Vagina (tissue), 2 donors: ENCODE results near the gene TBC1D14. TPM values are rescaled to one million over a fixed set of nuclear protein-coding genes. Genes with fewer than 3 reads are reported as not detected.

Experiments
- DNase-seq, 2 donors: peaks; one replicate each; pipeline ENCODE4 v3.0.0-alpha.2; 2017; ENCODE audit errors: extremely low spot score in 2 of 2
- H3K27ac ChIP-seq: fragments of 200-600 bp; sonication (generic); one replicate; pipeline ENCODE4 v1.5.1; 2019
- H3K27me3 ChIP-seq: fragments of 200-600 bp; sonication (generic); one replicate; pipeline ENCODE4 v1.5.1; 2019
- H3K36me3 ChIP-seq, 2 donors: fragments of 200-600 bp; sonication (generic); one replicate each; pipeline ENCODE4 v1.5.1; 2017 to 2019
- H3K4me1 ChIP-seq: fragments of 200-600 bp; sonication (generic); one replicate; pipeline ENCODE4 v1.5.1; 2019
- H3K4me3 ChIP-seq, 2 donors: fragments of 200-600 bp; sonication (generic); 1 replicate in 1 of 2; 2 replicates in 1 of 2; pipeline ENCODE4 v1.5.1; 2016 to 2019
- H3K9me3 ChIP-seq: fragments of 200-600 bp; sonication (generic); one replicate; pipeline ENCODE4 v1.5.1; 2019
- POLR2A ChIP-seq, 2 donors: fragments of 450-650 bp; IDR thresholded peaks; one replicate each; pipeline ENCODE4 v1.6.1; 2017; ENCODE audit warnings: antibody characterized with exemption in 2 of 2, mild to moderate bottlenecking in 2 of 2, moderate library complexity in 2 of 2
- POLR2AphosphoS5 ChIP-seq, 2 donors: sonication (generic); formaldehyde crosslinking; IDR thresholded peaks; one replicate each; pipeline ENCODE4 v1.9.0; 2017; ENCODE audit warnings: antibody characterized with exemption in 2 of 2, mild to moderate bottlenecking in 2 of 2, low read depth in 1 of 2; ENCODE audit not compliant: insufficient read depth in 1 of 2
- intact Hi-C: fragments of 100-400 bp; cut with DNase I; formaldehyde crosslinking; loops from one replicate; pipeline ENCODE4 v1.15.1; 2023
- total RNA-seq: library from RNA; depleted of rRNA; stranded (reverse); fragments of >200 nt; gene quantifications from one replicate; pipeline ENCODE4 v1.2.3, GENCODE V29; 2016
- TF ChIP-seq, protein P1 (sequence below), 3 experiments: fragments of 450-650 bp in 2 of 3; fragments of 200-600 bp in 1 of 3; sonication (generic) in 1 of 3; IDR thresholded peaks; one replicate each; pipeline ENCODE4 v1.5.1; 2017 to 2019; ENCODE audit warnings: antibody characterized with exemption in 3 of 3, mild to moderate bottlenecking in 2 of 3, moderate library complexity in 2 of 3

The TBC1D14 gene
- total RNA-seq, 1 donor from 2014 or later = 35.4 TPM

DNA sequence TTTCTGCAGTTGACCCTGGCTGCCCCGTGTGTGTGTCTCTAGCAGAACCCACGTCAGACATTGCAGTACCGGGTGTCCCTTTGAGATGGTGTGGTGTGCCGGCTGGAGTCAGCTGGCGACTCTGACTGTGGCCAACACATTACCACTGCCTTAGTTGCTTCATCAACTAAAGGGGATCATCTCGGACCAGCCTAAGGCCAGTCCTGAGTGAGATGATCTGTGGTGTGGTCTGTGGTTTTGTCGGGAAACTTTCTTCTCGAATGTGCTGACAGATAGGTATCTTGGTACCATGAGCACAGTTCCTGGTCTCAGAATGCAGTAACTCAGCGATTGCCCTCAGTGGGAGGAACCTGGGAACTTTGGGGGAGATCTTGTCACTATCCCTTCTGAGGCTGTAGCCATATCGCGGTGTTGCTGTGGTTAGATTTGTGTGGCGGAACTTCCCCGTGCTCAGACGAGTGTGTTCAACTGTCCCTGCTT lies 15.8 kb downstream of the TBC1D14 start:
- Histone ChIP-seq H3K9me3 (no peaks in the 10 kb centered on the region), H3K36me3 (peaks cover 0 to 7% of the 10 kb centered on the region in 2 donors), H3K4me1 (peaks cover 33% of the 10 kb centered on the region), H3K27ac (no peak overlapping the region), H3K4me3 (no peak overlapping the region), H3K27me3 (no peaks in the 10 kb centered on the region)
- no peak for DNase-seq
- TF ChIP-seq POLR2A (IDR thresholded peaks at IDR 0.05) (no peak), POLR2AphosphoS5 (IDR thresholded peaks at IDR 0.05; ENCODE audit: insufficient read depth in 1 of 2, low read depth in 1 of 2) (no peak)
- TF ChIP-seq, protein P1, sequence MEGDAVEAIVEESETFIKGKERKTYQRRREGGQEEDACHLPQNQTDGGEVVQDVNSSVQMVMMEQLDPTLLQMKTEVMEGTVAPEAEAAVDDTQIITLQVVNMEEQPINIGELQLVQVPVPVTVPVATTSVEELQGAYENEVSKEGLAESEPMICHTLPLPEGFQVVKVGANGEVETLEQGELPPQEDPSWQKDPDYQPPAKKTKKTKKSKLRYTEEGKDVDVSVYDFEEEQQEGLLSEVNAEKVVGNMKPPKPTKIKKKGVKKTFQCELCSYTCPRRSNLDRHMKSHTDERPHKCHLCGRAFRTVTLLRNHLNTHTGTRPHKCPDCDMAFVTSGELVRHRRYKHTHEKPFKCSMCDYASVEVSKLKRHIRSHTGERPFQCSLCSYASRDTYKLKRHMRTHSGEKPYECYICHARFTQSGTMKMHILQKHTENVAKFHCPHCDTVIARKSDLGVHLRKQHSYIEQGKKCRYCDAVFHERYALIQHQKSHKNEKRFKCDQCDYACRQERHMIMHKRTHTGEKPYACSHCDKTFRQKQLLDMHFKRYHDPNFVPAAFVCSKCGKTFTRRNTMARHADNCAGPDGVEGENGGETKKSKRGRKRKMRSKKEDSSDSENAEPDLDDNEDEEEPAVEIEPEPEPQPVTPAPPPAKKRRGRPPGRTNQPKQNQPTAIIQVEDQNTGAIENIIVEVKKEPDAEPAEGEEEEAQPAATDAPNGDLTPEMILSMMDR (IDR thresholded peaks at IDR 0.05) = no peak
- intact Hi-C loops = no loop called here

DNA sequence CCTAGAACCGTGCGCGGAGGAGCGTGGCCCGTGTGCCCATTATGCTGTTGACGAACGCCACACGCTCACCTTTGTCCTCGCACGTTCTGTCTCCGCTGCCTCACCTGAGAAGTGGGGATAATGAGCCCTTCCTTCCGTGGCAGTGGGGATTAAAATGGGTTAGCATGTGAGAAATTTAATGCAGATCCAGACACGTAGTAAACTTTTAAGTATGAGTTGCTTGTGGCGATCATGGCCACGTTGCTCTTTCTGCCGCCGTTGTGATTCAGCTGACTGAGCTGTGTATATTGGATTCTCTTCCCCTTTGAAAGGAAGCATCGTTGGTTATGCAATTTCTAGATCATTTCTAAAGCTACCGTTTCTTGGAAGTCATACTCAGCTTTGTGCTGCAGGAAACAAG lies 16.5 kb downstream of the TBC1D14 start:
- Histone ChIP-seq H3K27me3 (no peaks in the 10 kb centered on the region), H3K36me3 (peaks cover 0 to 7% of the 10 kb centered on the region in 2 donors), H3K4me3 (no peak overlapping the region), H3K4me1 (peaks cover 33% of the 10 kb centered on the region), H3K27ac (no peak overlapping the region), H3K9me3 (no peaks in the 10 kb centered on the region)
- TF ChIP-seq POLR2A (IDR thresholded peaks at IDR 0.05) (no peak), POLR2AphosphoS5 (IDR thresholded peaks at IDR 0.05; ENCODE audit: insufficient read depth in 1 of 2, low read depth in 1 of 2) (no peak)
- TF ChIP-seq, protein P1 (IDR thresholded peaks at IDR 0.05) = no peak
- no peak for DNase-seq
- intact Hi-C loops = no loop called here

DNA sequence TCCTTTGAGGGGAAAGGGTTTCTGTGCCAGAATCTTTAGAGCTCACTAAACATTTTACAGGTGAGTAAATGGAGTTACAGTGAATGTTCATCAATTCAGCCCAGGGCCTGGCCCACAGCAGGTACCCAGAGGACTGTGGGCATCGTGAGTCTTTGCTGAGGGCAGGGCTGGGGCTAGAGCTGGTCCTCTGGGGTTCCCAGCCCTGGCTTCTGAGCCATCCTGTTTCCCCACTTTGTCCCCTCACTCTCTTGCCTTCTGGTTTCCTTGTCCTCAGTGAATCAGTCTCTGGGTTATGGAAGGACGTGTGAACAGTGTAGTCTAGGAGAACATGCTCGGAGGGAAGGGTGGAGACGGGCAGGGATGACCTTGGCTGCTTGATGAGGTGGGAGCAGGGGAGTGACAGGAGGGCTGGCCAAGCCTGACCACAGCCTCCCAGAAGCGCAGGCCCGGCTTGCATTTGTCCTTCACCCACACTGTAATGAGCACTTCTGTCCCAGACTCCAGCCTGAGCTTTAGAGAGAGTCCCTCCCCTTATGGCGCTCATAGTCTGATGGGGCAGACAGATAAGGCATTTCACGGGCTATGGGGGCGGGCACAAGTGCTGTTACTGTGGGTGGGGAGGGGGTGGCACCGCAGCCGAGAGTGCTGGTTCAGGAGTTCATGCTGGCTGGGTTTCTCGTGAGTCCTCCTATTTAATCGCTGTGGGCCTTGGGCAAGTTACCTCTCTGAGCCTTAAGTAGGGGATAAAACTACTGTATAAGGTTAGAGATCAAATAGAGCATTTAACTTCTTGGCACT lies 17.3 kb downstream of the TBC1D14 start:
- no peak for DNase-seq
- no peaks in the 10 kb centered on the region for H3K27me3 ChIP-seq
- no peaks in the 10 kb centered on the region for H3K9me3 ChIP-seq
- H3K27ac ChIP-seq = no peak overlapping the region
- peaks cover 33% of the 10 kb centered on the region for H3K4me1 ChIP-seq
- H3K36me3 ChIP-seq = peaks cover 0 to 7% of the 10 kb centered on the region in 2 donors
- intact Hi-C loops = no loop called here
- no peak overlapping the region for H3K4me3 ChIP-seq
- peak in 1 of 2 donors; percentile 31 for TF ChIP-seq POLR2AphosphoS5 (IDR thresholded peaks at IDR 0.05; ENCODE audit: insufficient read depth in 1 of 2, low read depth in 1 of 2)
- peak in 1 of 2 donors; percentile 11 for TF ChIP-seq POLR2A (IDR thresholded peaks at IDR 0.05)
- TF ChIP-seq, protein P1 (IDR thresholded peaks at IDR 0.05) = no peak

DNA sequence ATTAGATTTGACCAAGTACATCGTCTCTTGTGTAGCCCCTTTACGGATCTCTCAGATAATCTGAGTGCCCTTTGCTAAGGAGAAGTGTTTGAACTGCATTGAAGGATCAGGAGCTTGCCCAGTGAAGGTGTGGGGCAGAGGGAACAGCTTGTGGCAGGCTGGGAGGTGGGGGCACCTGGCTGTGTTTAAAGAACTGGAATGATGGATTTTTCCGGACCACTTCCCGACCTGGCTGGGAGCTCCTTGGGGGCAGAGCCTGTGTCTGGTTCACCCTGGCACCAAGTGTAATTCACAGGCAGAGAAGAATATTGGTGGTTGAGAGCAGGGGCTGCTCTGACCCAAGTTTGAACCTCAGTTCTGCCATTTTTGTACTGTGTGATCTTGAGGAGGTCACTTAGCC lies 18.5 kb downstream of the TBC1D14 start:
- peaks cover 0 to 7% of the 10 kb centered on the region in 2 donors for H3K36me3 ChIP-seq
- TF ChIP-seq POLR2AphosphoS5 (IDR thresholded peaks at IDR 0.05; ENCODE audit: insufficient read depth in 1 of 2, low read depth in 1 of 2) (no peak), POLR2A (IDR thresholded peaks at IDR 0.05) (no peak)
- TF ChIP-seq, protein P1 (IDR thresholded peaks at IDR 0.05) = no peak
- intact Hi-C loops = no loop called here
- no peak overlapping the region for H3K4me3 ChIP-seq
- no peak for DNase-seq
- H3K27me3 ChIP-seq = no peaks in the 10 kb centered on the region
- peaks cover 33% of the 10 kb centered on the region for H3K4me1 ChIP-seq
- no peaks in the 10 kb centered on the region for H3K9me3 ChIP-seq
- H3K27ac ChIP-seq = no peak overlapping the region

DNA sequence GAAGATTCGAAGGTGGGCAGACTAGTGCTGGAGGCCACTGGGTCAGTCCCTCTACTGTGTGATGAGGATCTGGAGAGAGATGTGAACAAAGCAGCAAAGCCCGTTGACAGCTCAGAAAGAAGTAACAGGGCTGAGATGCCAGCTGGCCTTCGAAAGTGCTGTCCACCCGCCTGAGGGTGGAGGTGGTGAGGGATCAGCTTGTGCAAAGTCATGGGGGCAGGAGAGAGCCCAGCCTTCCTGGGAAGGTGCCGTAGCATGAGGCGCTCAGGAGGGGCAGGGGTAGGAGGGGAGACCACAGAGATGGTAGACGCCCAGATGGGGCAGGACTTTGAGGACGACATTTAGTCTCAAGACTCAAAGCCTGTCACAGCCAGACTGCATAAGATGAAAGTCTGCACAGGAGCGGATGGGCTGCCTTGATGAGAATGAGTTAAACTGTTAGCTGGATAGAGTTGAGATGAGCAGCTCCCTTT lies 19.7 kb downstream of the TBC1D14 start:
- H3K27ac ChIP-seq = no peak overlapping the region
- peaks cover 33% of the 10 kb centered on the region for H3K4me1 ChIP-seq
- no peak for TF ChIP-seq POLR2A (IDR thresholded peaks at IDR 0.05)
- TF ChIP-seq, protein P1 (IDR thresholded peaks at IDR 0.05) = no peak
- no peak for TF ChIP-seq POLR2AphosphoS5 (IDR thresholded peaks at IDR 0.05; ENCODE audit: insufficient read depth in 1 of 2, low read depth in 1 of 2)
- no peak for DNase-seq
- H3K36me3 ChIP-seq = no peaks in the 10 kb centered on the region
- H3K27me3 ChIP-seq = no peaks in the 10 kb centered on the region
- no peaks in the 10 kb centered on the region for H3K9me3 ChIP-seq
- intact Hi-C loops = no loop called here
- no peak overlapping the region for H3K4me3 ChIP-seq
